SK-N-SH (cell line): ENCODE results near the gene CTBP1. TPM values are rescaled to one million over a fixed set of nuclear protein-coding genes. Genes with fewer than 3 reads are reported as not detected.
A peak's percentile ranks its signal among the peaks of the same experiment; 100 is the strongest.

Source experiments
- CTCF ChIA-PET: fragments of 300-600, 350-600 bp; formaldehyde crosslinking; extraction: SDS; loops from one replicate; lab custom pipeline; 2021; lab: Yijun Ruan, JAX
- POLR2A ChIA-PET: fragments of 350-600 bp; sonication (Branson Sonifier 250); formaldehyde crosslinking; extraction: SDS; loops from one replicate; lab custom pipeline; 2020; ENCODE audit warnings: antibody characterized with exemption, inconsistent platforms; lab: Yijun Ruan, JAX
- DNase-seq: peaks from one replicate; pipeline ENCODE4 v3.0.0; 2012
- H2AFZ ChIP-seq: fragments of 200-600 bp; sonication (generic); 2 replicates; pipeline ENCODE4 v1.8.1; 2016; ENCODE audit warnings: antibody characterized with exemption, mild to moderate bottlenecking, low read depth
- H3F3A ChIP-seq: fragments of 200-600 bp; sonication (generic); replicated peaks from 2 replicates; pipeline ENCODE3; 2016; ENCODE audit warnings: antibody characterized with exemption, mild to moderate bottlenecking; ENCODE audit not compliant: insufficient read depth
- H3K27ac ChIP-seq, 2 experiments: fragments of 200-500 bp in 1 of 2; fragments of 200-600 bp in 1 of 2; sonication (Bioruptor generic) in 1 of 2; sonication (generic), shearing (Covaris generic) in 1 of 2; 2 replicates each; pipeline versions ENCODE4 v1.5.1 to v1.6.1; 2014 to 2016; ENCODE audit warnings: low read depth in 2 of 2, inconsistent platforms in 1 of 2, low read length in 1 of 2, mild to moderate bottlenecking in 1 of 2, mixed read lengths in 1 of 2
- H3K27me3 ChIP-seq: fragments of 200-600 bp; sonication (generic), shearing (Covaris generic); 2 replicates; pipeline ENCODE4 v1.6.1; 2016; ENCODE audit warnings: mixed run types; ENCODE audit not compliant: insufficient read depth
- H3K36me3 ChIP-seq, 2 experiments: fragments of 200-500 bp in 1 of 2; fragments of 200-600 bp in 1 of 2; sonication (Bioruptor generic) in 1 of 2; sonication (generic) in 1 of 2; replicated peaks in 1 of 2; 2 replicates each; pipeline versions ENCODE3 to v1.5.1; 2014 to 2016; ENCODE audit warnings: low read length in 1 of 2, mild to moderate bottlenecking in 1 of 2; ENCODE audit not compliant: insufficient read depth in 2 of 2, control insufficient read depth in 1 of 2
- H3K4me1 ChIP-seq, 2 experiments: fragments of 200-500 bp in 1 of 2; fragments of 200-600 bp in 1 of 2; sonication (Bioruptor generic) in 1 of 2; sonication (generic), shearing (Covaris generic) in 1 of 2; 2 replicates each; pipeline versions ENCODE4 v1.5.1 to v1.6.1; 2014 to 2016; ENCODE audit warnings: low read depth in 1 of 2, low read length in 1 of 2, mixed run types in 1 of 2; ENCODE audit not compliant: insufficient read depth in 2 of 2, control insufficient read depth in 1 of 2
- H3K4me2 ChIP-seq: fragments of 200-600 bp; sonication (generic), shearing (Covaris generic); 2 replicates; pipeline ENCODE4 v1.6.1; 2017; ENCODE audit warnings: mixed run types
- H3K4me3 ChIP-seq, 2 experiments: fragments of 200-500 bp in 1 of 2; fragments of 200-600 bp in 1 of 2; sonication (Bioruptor generic) in 1 of 2; sonication (generic), shearing (Covaris generic) in 1 of 2; 2 replicates each; pipeline versions ENCODE4 v1.5.1 to v1.8.1; 2014 to 2016; ENCODE audit warnings: low read depth in 2 of 2, inconsistent platforms in 1 of 2, low read length in 1 of 2, mild to moderate bottlenecking in 1 of 2, mixed read lengths in 1 of 2, moderate library complexity in 1 of 2
- H3K79me2 ChIP-seq: fragments of 200-600 bp; sonication (generic); 2 replicates; pipeline ENCODE4 v1.8.1; 2017; ENCODE audit warnings: mild to moderate bottlenecking; ENCODE audit not compliant: insufficient read depth
- H3K9ac ChIP-seq: fragments of 200-600 bp; sonication (generic); 2 replicates; pipeline ENCODE4 v1.6.1; 2017; ENCODE audit warnings: mixed run types
- H3K9me2 ChIP-seq: fragments of 200-600 bp; sonication (generic); 2 replicates; pipeline ENCODE4 v1.6.1; 2017; ENCODE audit warnings: mixed run types
- H3K9me3 ChIP-seq: fragments of 200-600 bp; sonication (generic); 2 replicates; pipeline ENCODE4 v1.6.1; 2017; ENCODE audit warnings: mixed run types, mild to moderate bottlenecking, moderate library complexity
- H4K20me1 ChIP-seq: fragments of 200-600 bp; sonication (generic); 2 replicates; pipeline ENCODE4 v1.6.1; 2017; ENCODE audit warnings: mild to moderate bottlenecking, mixed run types; ENCODE audit not compliant: insufficient read depth
- FOSL2 ChIP-seq: IDR thresholded peaks from 2 replicates; pipeline ENCODE4 v1.4.0; 2012; ENCODE audit warnings: low read depth, mild to moderate bottlenecking, moderate library complexity, borderline replicate concordance
- NRF1 ChIP-seq: IDR thresholded peaks from 2 replicates; pipeline ENCODE4 v1.6.1; 2012; ENCODE audit warnings: low read depth, mild to moderate bottlenecking, low read length
- RCOR1 ChIP-seq: fragments of 150-350 bp; IDR thresholded peaks from 2 replicates; pipeline ENCODE4 v1.6.1; 2017; ENCODE audit warnings: antibody characterized with exemption, low read length
- RFX5 ChIP-seq: IDR thresholded peaks from 2 replicates; pipeline ENCODE4 v1.6.1; 2012; ENCODE audit warnings: mild to moderate bottlenecking, improper control_type of control experiment, low read length
- SMC3 ChIP-seq: IDR thresholded peaks from 2 replicates; pipeline ENCODE4 v1.6.1; 2012; ENCODE audit warnings: low read depth, low read length, improper control_type of control experiment
- WGBS: methylation state at CpG from one replicate; pipeline ENCODE4 v1.1.6; 2017; ENCODE audit warnings: low lambda C conversion rate; 5-methylcytosine and 5-hydroxymethylcytosine counted together
- polyA plus RNA-seq, 3 experiments: library from polyadenylated mRNA; depleted of rRNA; stranded (reverse); fragments of >200 nt; gene quantifications; 2 replicates each; pipeline ENCODE4 v1.2.3, GENCODE V29; 2012
- TF ChIP-seq, protein P1 (sequence below): IDR thresholded peaks from 2 replicates; pipeline ENCODE4 v1.4.0; 2012; ENCODE audit warnings: low read depth, borderline replicate concordance
- TF ChIP-seq, protein P2 (sequence below): IDR thresholded peaks from 2 replicates; pipeline ENCODE4 v1.4.0; 2012; ENCODE audit warnings: low read depth
- TF ChIP-seq, protein P3 (sequence below): fragments of 200-600 bp; sonication (generic); IDR thresholded peaks from 2 replicates; pipeline ENCODE4 v1.6.1; 2017; ENCODE audit warnings: antibody characterized with exemption, mild to moderate bottlenecking, moderate library complexity
- TF ChIP-seq, protein P4 (sequence below): IDR thresholded peaks from 2 replicates; pipeline ENCODE4 v1.6.1; 2012; ENCODE audit warnings: mild to moderate bottlenecking, low read depth, low read length, moderate library complexity
- TF ChIP-seq, protein P5 (sequence below): IDR thresholded peaks from 2 replicates; pipeline ENCODE4; 2012
- TF ChIP-seq, protein P6 (sequence below): fragments of 150-350 bp; IDR thresholded peaks from 2 replicates; pipeline ENCODE4 v1.6.1; 2017; ENCODE audit warnings: antibody characterized with exemption, low read length, low read depth, borderline replicate concordance

The CTBP1 gene
- polyA plus RNA-seq, 1 of the 3 experiments (the other 2 are of a cell fraction) = 183 TPM

DNA sequence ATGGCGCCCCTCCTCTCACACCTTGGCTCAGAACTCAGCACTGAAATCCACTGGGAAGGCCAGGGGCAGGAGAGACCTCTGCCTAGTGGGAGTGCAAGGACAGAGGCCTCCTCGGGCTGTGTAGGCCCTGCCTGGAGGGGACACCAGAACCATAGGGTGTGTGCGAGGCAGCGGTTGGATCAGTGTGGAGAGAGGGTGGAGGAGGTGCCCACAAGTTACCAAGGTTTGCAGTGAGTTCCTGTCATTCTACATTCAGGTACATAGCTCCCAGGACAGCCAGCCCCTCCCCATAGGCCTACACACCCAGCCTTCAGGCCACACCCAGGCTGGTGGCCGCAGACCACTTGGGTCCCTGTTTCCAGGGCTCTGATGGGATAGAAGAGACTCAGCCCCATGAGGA lies 57.3 kb downstream of the CTBP1 start:
- POLR2A ChIA-PET = interaction anchor here (0.6 kb wide), 1 partner anchor 11 kb away, joined by 3 read pairs; no protein-coding TSS in a partner anchor
- H3K27ac ChIP-seq = peak overlapping the region; percentile 80 to 89
- no peaks in the 10 kb centered on the region for H3K79me2 ChIP-seq
- peaks cover 0 to 3% of the 10 kb centered on the region in 2 experiments for H3K36me3 ChIP-seq
- no peak for DNase-seq
- H3K4me1 ChIP-seq = peaks cover 14 to 28% of the 10 kb centered on the region in 2 experiments; a peak in 3 of 4 replicates
- H3K9me3 ChIP-seq = no peaks in the 10 kb centered on the region
- CTCF ChIA-PET = interaction anchor here (0.9 to 1.3 kb wide), 3 partner anchors 24 to 154 kb away, joined by 3 read pairs; no protein-coding TSS in a partner anchor
- no peak overlapping the region for H3K9ac ChIP-seq
- no peaks in the 10 kb centered on the region for H3K9me2 ChIP-seq
- H3K4me3 ChIP-seq = no peak overlapping the region
- H4K20me1 ChIP-seq = no peaks in the 10 kb centered on the region
- peak overlapping the region; percentile 51; the same call in 1 of the 2 replicates for H3K4me2 ChIP-seq
- peaks cover 17% of the 10 kb centered on the region for H3F3A ChIP-seq
- TF ChIP-seq RFX5 = no peak
- TF ChIP-seq SMC3 = no peak
- TF ChIP-seq, protein P1, sequence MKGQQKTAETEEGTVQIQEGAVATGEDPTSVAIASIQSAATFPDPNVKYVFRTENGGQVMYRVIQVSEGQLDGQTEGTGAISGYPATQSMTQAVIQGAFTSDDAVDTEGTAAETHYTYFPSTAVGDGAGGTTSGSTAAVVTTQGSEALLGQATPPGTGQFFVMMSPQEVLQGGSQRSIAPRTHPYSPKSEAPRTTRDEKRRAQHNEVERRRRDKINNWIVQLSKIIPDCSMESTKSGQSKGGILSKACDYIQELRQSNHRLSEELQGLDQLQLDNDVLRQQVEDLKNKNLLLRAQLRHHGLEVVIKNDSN = no peak
- no peak for TF ChIP-seq RCOR1
- TF ChIP-seq, protein P2, sequence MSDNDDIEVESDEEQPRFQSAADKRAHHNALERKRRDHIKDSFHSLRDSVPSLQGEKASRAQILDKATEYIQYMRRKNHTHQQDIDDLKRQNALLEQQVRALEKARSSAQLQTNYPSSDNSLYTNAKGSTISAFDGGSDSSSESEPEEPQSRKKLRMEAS = no peak
- TF ChIP-seq, protein P3, sequence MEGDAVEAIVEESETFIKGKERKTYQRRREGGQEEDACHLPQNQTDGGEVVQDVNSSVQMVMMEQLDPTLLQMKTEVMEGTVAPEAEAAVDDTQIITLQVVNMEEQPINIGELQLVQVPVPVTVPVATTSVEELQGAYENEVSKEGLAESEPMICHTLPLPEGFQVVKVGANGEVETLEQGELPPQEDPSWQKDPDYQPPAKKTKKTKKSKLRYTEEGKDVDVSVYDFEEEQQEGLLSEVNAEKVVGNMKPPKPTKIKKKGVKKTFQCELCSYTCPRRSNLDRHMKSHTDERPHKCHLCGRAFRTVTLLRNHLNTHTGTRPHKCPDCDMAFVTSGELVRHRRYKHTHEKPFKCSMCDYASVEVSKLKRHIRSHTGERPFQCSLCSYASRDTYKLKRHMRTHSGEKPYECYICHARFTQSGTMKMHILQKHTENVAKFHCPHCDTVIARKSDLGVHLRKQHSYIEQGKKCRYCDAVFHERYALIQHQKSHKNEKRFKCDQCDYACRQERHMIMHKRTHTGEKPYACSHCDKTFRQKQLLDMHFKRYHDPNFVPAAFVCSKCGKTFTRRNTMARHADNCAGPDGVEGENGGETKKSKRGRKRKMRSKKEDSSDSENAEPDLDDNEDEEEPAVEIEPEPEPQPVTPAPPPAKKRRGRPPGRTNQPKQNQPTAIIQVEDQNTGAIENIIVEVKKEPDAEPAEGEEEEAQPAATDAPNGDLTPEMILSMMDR = no peak
- TF ChIP-seq, protein P4, sequence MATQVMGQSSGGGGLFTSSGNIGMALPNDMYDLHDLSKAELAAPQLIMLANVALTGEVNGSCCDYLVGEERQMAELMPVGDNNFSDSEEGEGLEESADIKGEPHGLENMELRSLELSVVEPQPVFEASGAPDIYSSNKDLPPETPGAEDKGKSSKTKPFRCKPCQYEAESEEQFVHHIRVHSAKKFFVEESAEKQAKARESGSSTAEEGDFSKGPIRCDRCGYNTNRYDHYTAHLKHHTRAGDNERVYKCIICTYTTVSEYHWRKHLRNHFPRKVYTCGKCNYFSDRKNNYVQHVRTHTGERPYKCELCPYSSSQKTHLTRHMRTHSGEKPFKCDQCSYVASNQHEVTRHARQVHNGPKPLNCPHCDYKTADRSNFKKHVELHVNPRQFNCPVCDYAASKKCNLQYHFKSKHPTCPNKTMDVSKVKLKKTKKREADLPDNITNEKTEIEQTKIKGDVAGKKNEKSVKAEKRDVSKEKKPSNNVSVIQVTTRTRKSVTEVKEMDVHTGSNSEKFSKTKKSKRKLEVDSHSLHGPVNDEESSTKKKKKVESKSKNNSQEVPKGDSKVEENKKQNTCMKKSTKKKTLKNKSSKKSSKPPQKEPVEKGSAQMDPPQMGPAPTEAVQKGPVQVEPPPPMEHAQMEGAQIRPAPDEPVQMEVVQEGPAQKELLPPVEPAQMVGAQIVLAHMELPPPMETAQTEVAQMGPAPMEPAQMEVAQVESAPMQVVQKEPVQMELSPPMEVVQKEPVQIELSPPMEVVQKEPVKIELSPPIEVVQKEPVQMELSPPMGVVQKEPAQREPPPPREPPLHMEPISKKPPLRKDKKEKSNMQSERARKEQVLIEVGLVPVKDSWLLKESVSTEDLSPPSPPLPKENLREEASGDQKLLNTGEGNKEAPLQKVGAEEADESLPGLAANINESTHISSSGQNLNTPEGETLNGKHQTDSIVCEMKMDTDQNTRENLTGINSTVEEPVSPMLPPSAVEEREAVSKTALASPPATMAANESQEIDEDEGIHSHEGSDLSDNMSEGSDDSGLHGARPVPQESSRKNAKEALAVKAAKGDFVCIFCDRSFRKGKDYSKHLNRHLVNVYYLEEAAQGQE = no peak
- 73% methylated on average over 4 of the region's 5 CpGs for WGBS
- no peaks in the 10 kb centered on the region for H3K27me3 ChIP-seq
- peak overlapping the region; percentile 64; the same call in 1 of the 2 replicates for H2AFZ ChIP-seq

DNA sequence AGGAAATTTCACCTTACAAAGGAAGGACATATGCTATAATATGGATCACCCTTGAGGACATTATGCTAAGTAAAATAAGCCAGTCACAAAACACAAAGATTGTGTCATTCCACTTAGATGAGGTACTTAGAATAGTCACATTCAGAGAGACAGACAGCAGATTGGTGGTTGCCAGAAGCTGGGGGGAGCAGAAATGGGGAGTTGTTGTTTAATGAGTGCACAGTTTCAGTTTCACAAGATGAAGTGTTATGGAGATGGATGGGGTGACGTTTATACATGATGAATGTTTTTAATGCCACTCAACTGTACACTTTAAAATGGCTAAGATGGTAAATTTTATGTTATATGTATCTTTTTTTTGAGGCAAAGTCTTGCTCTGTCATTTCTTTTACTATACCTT lies 61.7 kb downstream of the CTBP1 start:
- Histone ChIP-seq H3K79me2 (no peaks in the 10 kb centered on the region), H3K4me3 (no peak overlapping the region), H3K9me3 (peaks cover 6% of the 10 kb centered on the region; the same call in 1 of the 2 replicates), H3K36me3 (peaks cover 0 to 10% of the 10 kb centered on the region in 2 experiments), H3K9me2 (no peaks in the 10 kb centered on the region), H3K4me2 (no peak overlapping the region), H3K27ac (no peak overlapping the region), H3K4me1 (peaks cover 0 to 7% of the 10 kb centered on the region in 2 experiments; a peak in 1 of 4 replicates), H4K20me1 (no peaks in the 10 kb centered on the region), H3F3A (peaks cover 6% of the 10 kb centered on the region), H2AFZ (no peak overlapping the region), H3K27me3 (no peaks in the 10 kb centered on the region), H3K9ac (no peak overlapping the region)
- TF ChIP-seq, protein P5, sequence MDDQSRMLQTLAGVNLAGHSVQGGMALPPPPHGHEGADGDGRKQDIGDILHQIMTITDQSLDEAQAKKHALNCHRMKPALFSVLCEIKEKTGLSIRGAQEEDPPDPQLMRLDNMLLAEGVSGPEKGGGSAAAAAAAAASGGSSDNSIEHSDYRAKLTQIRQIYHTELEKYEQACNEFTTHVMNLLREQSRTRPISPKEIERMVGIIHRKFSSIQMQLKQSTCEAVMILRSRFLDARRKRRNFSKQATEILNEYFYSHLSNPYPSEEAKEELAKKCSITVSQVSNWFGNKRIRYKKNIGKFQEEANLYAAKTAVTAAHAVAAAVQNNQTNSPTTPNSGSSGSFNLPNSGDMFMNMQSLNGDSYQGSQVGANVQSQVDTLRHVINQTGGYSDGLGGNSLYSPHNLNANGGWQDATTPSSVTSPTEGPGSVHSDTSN = no peak
- TF ChIP-seq FOSL2 (no peak), NRF1 (no peak)
- TF ChIP-seq, protein P6, sequence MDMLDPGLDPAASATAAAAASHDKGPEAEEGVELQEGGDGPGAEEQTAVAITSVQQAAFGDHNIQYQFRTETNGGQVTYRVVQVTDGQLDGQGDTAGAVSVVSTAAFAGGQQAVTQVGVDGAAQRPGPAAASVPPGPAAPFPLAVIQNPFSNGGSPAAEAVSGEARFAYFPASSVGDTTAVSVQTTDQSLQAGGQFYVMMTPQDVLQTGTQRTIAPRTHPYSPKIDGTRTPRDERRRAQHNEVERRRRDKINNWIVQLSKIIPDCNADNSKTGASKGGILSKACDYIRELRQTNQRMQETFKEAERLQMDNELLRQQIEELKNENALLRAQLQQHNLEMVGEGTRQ = no peak
- CTCF ChIA-PET = interaction anchor here (0.7 to 2.6 kb wide), 3 partner anchors 12 to 534 kb away, joined by 3 to 6 read pairs (median 6); no protein-coding TSS in a partner anchor
- WGBS = 38% methylated on average over 1 of the region's 1 CpG
- no peak for DNase-seq
- POLR2A ChIA-PET = no interaction called here
